HS-5 (cell line): ENCODE data around the gene TLCD1.
A peak's percentile ranks its signal among the peaks of the same experiment; 100 is the strongest.
"Not testable (repeated sequence)": the region's sequence is repeated elsewhere in the genome, so short reads cannot be mapped to it uniquely, and the experiment has no call there.

Experiments used
- DNase-seq: peaks from one replicate; pipeline ENCODE4 v3.0.0-alpha.2; 2012; ENCODE audit warnings: low read depth

The TLCD1 gene

GRCh38 chr17:28728364-28729200, 2.5 kb upstream of the TLCD1 start, which contains the start of gene NEK8:
TSS of gene NEK8 (plus strand) at chr17:28728788. CDS start at chr17:28728814, 26 bp downstream.
- DNase-seq: no peak

GRCh38 chr17:28726627-28727491, 826 bp upstream of the TLCD1 start:
- no peak for DNase-seq

GRCh38 chr17:28725660-28726225, 290 bp downstream of the TLCD1 start:
- DNase-seq: no peak

GRCh38 chr17:28725166-28725659, 820 bp downstream of the TLCD1 start:
- DNase-seq: no peak

GRCh38 chr17:28724500-28725165, 1.4 kb downstream of the TLCD1 start:
- no peak for DNase-seq

DNA sequence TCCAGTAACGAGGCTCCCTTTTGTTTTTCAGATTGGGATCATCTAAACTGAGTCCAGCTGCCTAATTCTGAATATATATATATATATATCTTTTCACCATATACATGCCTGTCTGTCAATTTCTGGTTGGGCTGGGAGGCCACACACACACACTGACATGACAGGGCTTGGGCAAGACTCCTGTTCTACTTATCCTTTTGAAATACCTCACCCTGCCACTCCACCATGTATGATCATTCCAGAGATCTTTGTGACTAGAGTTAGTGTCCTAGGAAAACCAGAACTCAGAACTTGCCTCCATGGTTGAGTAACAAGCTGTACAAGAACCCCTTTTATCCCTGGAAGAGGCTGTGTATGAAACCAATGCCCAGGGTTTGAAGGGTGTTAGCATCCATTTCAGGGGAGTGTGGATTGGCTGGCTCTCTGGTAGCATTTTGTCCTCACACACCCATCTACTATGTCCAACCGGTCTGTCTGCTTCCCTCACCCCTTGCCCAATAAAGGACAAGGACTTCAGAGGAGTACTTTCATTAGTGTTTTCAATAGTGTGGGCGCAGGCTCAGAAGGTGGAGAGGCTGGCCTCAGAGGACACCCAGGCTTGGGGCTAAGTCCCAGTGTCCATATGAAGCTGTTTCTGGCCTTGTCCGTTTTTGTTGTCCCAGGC, 2.1 kb downstream of the TLCD1 start:
- not testable (repeated sequence) for DNase-seq

GRCh38 chr17:28723159-28723835, 2.7 kb downstream of the TLCD1 start:
- DNase-seq: no peak

DNA sequence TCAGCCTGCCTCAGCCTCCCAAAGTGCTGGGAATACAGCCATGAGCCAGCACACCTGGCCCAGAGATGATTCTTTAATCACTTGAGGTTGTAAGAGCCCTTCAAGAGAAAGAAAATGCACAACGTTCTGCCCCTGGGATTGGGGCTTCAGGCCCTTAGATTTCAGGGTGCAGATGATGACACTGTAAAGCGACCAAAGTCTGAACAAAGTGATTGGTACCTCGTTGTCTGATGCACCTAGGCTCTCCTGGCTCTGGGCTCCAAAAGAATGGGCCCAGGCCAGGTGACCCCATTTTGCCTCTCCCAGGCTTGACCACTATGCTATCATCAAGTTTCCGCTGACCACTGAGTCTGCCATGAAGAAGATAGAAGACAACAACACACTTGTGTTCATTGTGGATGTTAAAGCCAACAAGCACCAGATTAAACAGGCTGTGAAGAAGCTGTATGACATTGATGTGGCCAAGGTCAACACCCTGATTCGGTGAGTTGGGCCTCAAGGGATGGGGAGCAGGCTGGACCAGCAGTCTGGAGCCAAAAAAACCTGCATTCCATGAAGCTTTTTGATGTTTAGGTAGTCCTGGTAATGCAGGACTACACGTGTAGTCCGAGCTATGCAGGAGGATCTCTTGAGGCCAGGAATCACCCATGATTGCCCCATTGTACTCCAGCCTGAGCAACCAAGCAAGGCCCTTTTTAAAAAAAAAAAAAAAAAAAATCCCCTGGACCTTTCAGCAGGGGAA, 3.4 kb downstream of the TLCD1 start:
- no peak for DNase-seq

GRCh38 chr17:28720997-28721329, 5.1 kb downstream of the TLCD1 start:
- DNase-seq: not testable (repeated sequence)

GRCh38 chr17:28720247-28720996, 5.6 kb downstream of the TLCD1 start:
- no peak for DNase-seq

DNA sequence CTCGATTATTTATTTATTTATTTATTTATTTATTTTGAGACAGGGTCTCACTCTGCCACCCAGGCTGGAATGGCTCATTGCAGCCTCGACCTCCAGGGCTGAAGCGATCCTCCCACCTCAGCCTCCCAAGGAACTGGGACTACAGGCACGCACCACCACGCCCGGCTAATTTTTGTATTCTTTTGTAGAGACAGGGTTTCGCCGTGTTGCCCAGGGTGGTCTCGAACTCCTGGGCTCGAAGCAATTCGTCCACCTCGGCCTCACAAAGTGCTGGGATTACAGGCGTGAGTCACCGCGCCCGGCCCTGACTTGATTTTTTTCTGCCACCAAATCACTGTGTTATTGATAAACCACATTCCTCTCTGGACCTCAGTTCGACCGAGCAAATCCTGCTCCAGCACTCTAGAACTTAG, 7.0 kb downstream of the TLCD1 start:
- DNase-seq: no peak

GRCh38 chr17:28718333-28719020, 7.6 kb downstream of the TLCD1 start:
- no peak for DNase-seq

DNA sequence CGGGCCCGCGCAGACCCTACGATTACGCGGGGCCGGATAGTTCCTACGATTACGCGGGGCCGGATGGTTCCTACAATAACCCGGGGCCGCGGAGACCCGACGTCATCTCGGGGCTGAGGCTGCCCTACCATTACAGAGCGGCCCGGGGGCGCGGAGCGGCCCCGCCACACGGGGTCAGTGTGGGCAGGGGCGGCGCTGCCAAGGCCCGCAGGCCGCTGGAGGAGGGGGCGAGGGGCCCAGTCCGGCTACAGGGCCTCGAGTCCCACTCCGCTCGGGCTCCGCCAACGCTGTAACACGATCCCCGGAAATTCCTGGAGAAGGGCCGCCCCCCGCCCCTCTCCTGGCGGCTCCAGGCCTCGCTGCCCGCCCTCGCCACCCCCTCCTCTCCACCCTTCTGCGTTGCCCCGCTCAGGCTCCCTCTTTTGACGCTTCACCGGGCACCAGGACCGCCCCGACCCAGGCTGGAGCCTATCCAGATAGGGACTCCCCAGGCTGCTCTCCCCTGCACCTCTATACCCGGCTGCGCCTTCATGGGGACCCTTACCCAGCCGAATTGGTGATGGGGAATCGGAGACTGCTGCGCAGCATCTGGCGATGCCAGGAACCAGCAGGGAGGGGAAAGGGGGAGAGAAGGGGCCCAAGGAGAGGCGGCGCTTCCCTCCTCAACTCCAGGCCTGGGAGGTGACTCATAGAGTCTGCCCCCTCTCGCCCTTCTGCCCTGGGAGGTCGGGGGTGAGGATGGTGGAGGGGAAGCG, 8.3 kb downstream of the TLCD1 start, which contains the start of gene RAB34:
Gene RAB34, minus strand, starts transcription at position 291 of the 755 bp plus-strand sequence. CDS start 602 bp downstream, outside the sequence.
- DNase-seq: peak; percentile 58

GRCh38 chr17:28716740-28717577, 9.1 kb downstream of the TLCD1 start:
- DNase-seq: no peak

DNA sequence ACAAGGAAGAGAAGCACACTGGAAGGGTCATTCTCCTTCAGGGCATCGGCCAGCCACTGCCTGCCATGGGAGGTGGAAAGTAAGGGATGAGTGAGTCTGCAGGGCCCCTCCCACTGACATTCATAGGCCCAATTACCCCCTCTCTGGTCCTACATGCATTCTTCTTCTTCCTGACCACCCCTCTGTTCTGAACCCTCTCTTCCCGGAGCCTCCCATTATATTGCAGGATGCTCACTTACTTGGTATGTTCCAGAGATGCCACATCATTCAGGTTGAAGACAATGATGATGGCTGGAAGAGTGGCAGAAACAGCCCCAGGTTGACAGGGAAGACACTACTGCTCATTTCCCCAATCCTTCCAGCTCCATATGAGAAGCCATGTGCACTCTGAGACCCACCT, 10.8 kb downstream of the TLCD1 start:
- DNase-seq: no peak

- no peak for DNase-seq
These were observed 11.8 kb downstream of the TLCD1 start for GRCh38 chr17:28714281-28714680.
